Measurements from ENCODE around the gene ZP1. TPM values are rescaled to one million over a fixed set of nuclear protein-coding genes. Genes with fewer than 3 reads are reported as not detected.

Gene ZP1
- total and polyA plus RNA-seq, 2 of the 13 experiments (the other 11 are each of a cell fraction or from before 2014, with no cell fraction given) = 0.16 TPM; not detected in 1

- no peak for TF ChIP-seq TFDP1 (CRISPR knock-in tag; IDR thresholded peaks at IDR 0.05; ENCODE audit: borderline replicate concordance)
These were observed 23.1 kb upstream of the ZP1 start (continued) for GRCh38 chr11:60844045-60844869.

- H4K20me1 ChIP-seq (ENCODE audit: insufficient read depth, low read length) = peaks cover 13% of the 10 kb centered on the region; the same call in 1 of the 2 replicates
- H3K4me1 ChIP-seq (ENCODE audit: insufficient read depth, low read length) = peaks cover 41% of the 10 kb centered on the region
- 15% methylated on average over 4 of the region's 4 CpGs for WGBS (ENCODE audit: low lambda C conversion rate)
- ChIA-PET POLR2A (interaction anchor here (1.0 to 3.0 kb wide), 2 partner anchors 9 to 11 kb away, joined by 3 to 26 read pairs; partner anchors contain the start of gene PTGDR2), CTCF (ENCODE audit: low intra/inter-chr PET ratio, low total read pairs) (no interaction called here)
- H3K27ac ChIP-seq (ENCODE audit: extremely low read length, insufficient read depth, low read length) = peak overlapping the region; percentile 68
- intact Hi-C loops (cut with micrococcal nuclease; ENCODE audit: unreplicated experiment) = loop anchor here (1.0 to 2.0 kb wide), 2 partner anchors 11 to 36 kb away; no protein-coding TSS in a partner anchor
- H3K27me3 ChIP-seq (ENCODE audit: control insufficient read depth in 1 of 2, insufficient read depth in 2 of 2, low read length in 2 of 2) = no peaks in the 10 kb centered on the region; a peak in 1 of 5 replicates
- H3K9ac ChIP-seq (ENCODE audit: insufficient read depth, low read depth, low read length) = 0 out of 2 replicates have a peak overlapping the region, but pooled peaks have one; percentile 86
- ATAC-seq (peak; percentile 85), DNase-seq (ENCODE audit: low spot score) (peak; percentile 94), FAIRE-seq (peak; percentile 95)
- H2AFZ ChIP-seq (ENCODE audit: low read length) = no peak overlapping the region
- no TSS peak for BruUV-seq (replicated peaks)
- peak overlapping the region; percentile 80 to 97 (median 88); a peak in 5 of 6 replicates for H3K4me3 ChIP-seq (replicated peaks in 1 of 3; ENCODE audit: insufficient read depth in 1 of 3, low read depth in 2 of 3, low read length in 3 of 3)
- peaks cover 18 to 31% of the 10 kb centered on the region in 2 experiments for H3K36me3 ChIP-seq (replicated peaks in 1 of 2; ENCODE audit: control insufficient read depth in 1 of 2, insufficient read depth in 2 of 2, low read length in 2 of 2)
- H3K4me2 ChIP-seq (ENCODE audit: low read depth, low read length) = peak overlapping the region; percentile 86
- H3K9me3 ChIP-seq (ENCODE audit: low read length) = no peaks in the 10 kb centered on the region
- in situ Hi-C loops (cut with HindIII; ENCODE audit: extremely low pct_ligation_motif_present, low pct_unique_long_range_greater_than_20kb) = no loop called here
- peaks cover 50% of the 10 kb centered on the region for H3K79me2 ChIP-seq (ENCODE audit: insufficient read depth, low read length)
- TF ChIP-seq EP300 (IDR thresholded peaks at IDR 0.05; ENCODE audit: low read depth in 2 of 2, low read length in 2 of 2) (peak; percentile 50 to 86; a peak in 3 of 4 replicates), EP300 (CRISPR knock-in tag; IDR thresholded peaks at IDR 0.05; ENCODE audit: borderline replicate concordance) (peak; percentile 74; the same call in 1 of the 2 replicates), MED1 (CRISPR knock-in tag; IDR thresholded peaks at IDR 0.05) (peak; percentile 81), AKAP8 (CRISPR knock-in tag; IDR thresholded peaks at IDR 0.05) (no peak), DPF2 (CRISPR knock-in tag; IDR thresholded peaks at IDR 0.05; ENCODE audit: borderline replicate concordance, low read depth) (peak; percentile 25; the same call in 1 of the 2 replicates), ZNF253 (CRISPR knock-in tag; IDR thresholded peaks at IDR 0.05; ENCODE audit: borderline replicate concordance) (no peak), NCOA2 (CRISPR knock-in tag; IDR thresholded peaks at IDR 0.05) (peak; percentile 93), TARDBP (CRISPR knock-in tag; IDR thresholded peaks at IDR 0.05) (peak; percentile 74), ZNF33B (CRISPR knock-in tag; IDR thresholded peaks at IDR 0.05) (0 out of 2 replicates have a peak, but pooled peaks have one; percentile 49), ESRRA (CRISPR knock-in tag; IDR thresholded peaks at IDR 0.05; ENCODE audit: low read depth) (no peak), SMC3 (IDR thresholded peaks at IDR 0.05; ENCODE audit: low read length) (peak; percentile 17; the same call in 1 of the 2 replicates), MIXL1 (CRISPR knock-in tag; IDR thresholded peaks at IDR 0.05) (peak; percentile 50; the same call in 1 of the 2 replicates), IKZF5 (CRISPR knock-in tag; IDR thresholded peaks at IDR 0.05) (peak; percentile 68; the same call in 1 of the 2 replicates), ZNF816 (CRISPR knock-in tag; IDR thresholded peaks at IDR 0.05; ENCODE audit: borderline replicate concordance) (peak; percentile 32; the same call in 1 of the 2 replicates), ZNF792 (CRISPR knock-in tag; IDR thresholded peaks at IDR 0.05) (peak; percentile 72)
- TF ChIP-seq, protein P1, sequence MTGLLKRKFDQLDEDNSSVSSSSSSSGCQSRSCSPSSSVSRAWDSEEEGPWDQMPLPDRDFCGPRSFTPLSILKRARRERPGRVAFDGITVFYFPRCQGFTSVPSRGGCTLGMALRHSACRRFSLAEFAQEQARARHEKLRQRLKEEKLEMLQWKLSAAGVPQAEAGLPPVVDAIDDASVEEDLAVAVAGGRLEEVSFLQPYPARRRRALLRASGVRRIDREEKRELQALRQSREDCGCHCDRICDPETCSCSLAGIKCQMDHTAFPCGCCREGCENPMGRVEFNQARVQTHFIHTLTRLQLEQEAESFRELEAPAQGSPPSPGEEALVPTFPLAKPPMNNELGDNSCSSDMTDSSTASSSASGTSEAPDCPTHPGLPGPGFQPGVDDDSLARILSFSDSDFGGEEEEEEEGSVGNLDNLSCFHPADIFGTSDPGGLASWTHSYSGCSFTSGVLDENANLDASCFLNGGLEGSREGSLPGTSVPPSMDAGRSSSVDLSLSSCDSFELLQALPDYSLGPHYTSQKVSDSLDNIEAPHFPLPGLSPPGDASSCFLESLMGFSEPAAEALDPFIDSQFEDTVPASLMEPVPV (CRISPR knock-in tag; IDR thresholded peaks at IDR 0.05) = no peak
These were observed 22.5 kb upstream of the ZP1 start for GRCh38 chr11:60844870-60845221.
